Keratinocyte (primary cell): Measurements from ENCODE around the gene LSM12. TPM values are rescaled to one million over a fixed set of nuclear protein-coding genes. Genes with fewer than 3 reads are reported as not detected.

Experiments used
- DNase-seq: peaks from one replicate; pipeline ENCODE4 v3.0.0-alpha.2; 2011; ENCODE audit warnings: low read depth, missing footprints, low spot score
- FAIRE-seq: peaks from 2 replicates; lab custom pipeline; 2011; peaks lifted over from hg19 to GRCh38; lab: Jason Lieb, UNC
- H2AFZ ChIP-seq: 2 replicates; pipeline ENCODE4 v1.6.0; 2012; ENCODE audit warnings: low read length, control low read depth, inconsistent platforms; ENCODE audit not compliant: control insufficient read depth
- H3K27ac ChIP-seq: 2 replicates; pipeline ENCODE4 v1.5.1; 2011; ENCODE audit warnings: low read length; ENCODE audit not compliant: control insufficient read depth, insufficient read depth
- H3K27me3 ChIP-seq: 3 replicates; pipeline ENCODE4 v1.6.0; 2011; ENCODE audit warnings: low read length; ENCODE audit not compliant: control insufficient read depth, insufficient read depth; ENCODE audit errors: extremely low read depth
- H3K36me3 ChIP-seq, 2 experiments: 2 replicates in 1 of 2; 3 replicates in 1 of 2; pipeline ENCODE4 v1.5.1; 2011; ENCODE audit warnings: low read length in 2 of 2, mild to moderate bottlenecking in 1 of 2; ENCODE audit not compliant: control insufficient read depth in 2 of 2, insufficient read depth in 2 of 2; ENCODE audit errors: extremely low read depth in 1 of 2
- H3K4me1 ChIP-seq: 3 replicates; pipeline ENCODE4 v1.5.1; 2011; ENCODE audit warnings: low read length; ENCODE audit not compliant: control insufficient read depth, insufficient read depth; ENCODE audit errors: extremely low read depth
- H3K4me2 ChIP-seq: 3 replicates; pipeline ENCODE4 v1.6.0; 2011; ENCODE audit warnings: low read depth, low read length; ENCODE audit not compliant: control insufficient read depth, insufficient read depth; ENCODE audit errors: extremely low read depth
- H3K4me3 ChIP-seq, 3 experiments: fragments of 200-600 bp in 1 of 3; sonication (generic) in 1 of 3; 2 replicates in 2 of 3; 3 replicates in 1 of 3; pipeline ENCODE4 v1.5.1; 2011 to 2016; ENCODE audit warnings: low read length in 3 of 3, mild to moderate bottlenecking in 3 of 3, control low read depth in 2 of 3, inconsistent platforms in 1 of 3, low read depth in 1 of 3, mixed read lengths in 1 of 3, mixed run types in 1 of 3, moderate library complexity in 1 of 3; ENCODE audit not compliant: control insufficient read depth in 2 of 3, insufficient read depth in 2 of 3; ENCODE audit errors: extremely low read depth in 1 of 3
- H3K79me2 ChIP-seq: 2 replicates; pipeline ENCODE4 v1.6.0; 2012; ENCODE audit warnings: low read length; ENCODE audit not compliant: control insufficient read depth, insufficient read depth
- H3K9ac ChIP-seq: 3 replicates; pipeline ENCODE4 v1.6.0; 2011; ENCODE audit warnings: low read length; ENCODE audit not compliant: control insufficient read depth, insufficient read depth; ENCODE audit errors: extremely low read depth
- H3K9me1 ChIP-seq: 3 replicates; pipeline ENCODE4 v1.6.0; 2011; ENCODE audit warnings: low read length; ENCODE audit not compliant: control insufficient read depth, insufficient read depth; ENCODE audit errors: extremely low read depth
- H3K9me3 ChIP-seq: 2 replicates; pipeline ENCODE4 v1.5.1; 2012; ENCODE audit warnings: low read depth, low read length; ENCODE audit not compliant: control insufficient read depth
- H4K20me1 ChIP-seq: 3 replicates; pipeline ENCODE4 v1.6.0; 2011; ENCODE audit warnings: low read length; ENCODE audit not compliant: control insufficient read depth, insufficient read depth; ENCODE audit errors: extremely low read depth
- EZH2 ChIP-seq: IDR thresholded peaks from one replicate; pipeline ENCODE4 v1.6.1; 2012; ENCODE audit warnings: inconsistent platforms, mild to moderate bottlenecking, low read length, moderate library complexity
- dilution Hi-C: fragments of 300-500 bp; cut with MboI; formaldehyde crosslinking; loops from one replicate; pipeline ENCODE4 v1.7.0; 2020; ENCODE audit warnings: low sequenced_read_pairs; ENCODE audit not compliant: extremely low pct_ligation_motif_present
- polyA plus RNA-seq, 5 experiments: library from polyadenylated mRNA; depleted of rRNA in 3 of 5; stranded (reverse) in 3 of 5; stranded (forward) in 1 of 5; unstranded in 1 of 5; fragments of >200 nt; gene quantifications; 1 replicate in 1 of 5; 2 replicates in 3 of 5; 3 replicates in 1 of 5; pipeline versions ENCODE4 v1.2.1 to v1.2.3, GENCODE V29; 2011 to 2012; ENCODE audit warnings: missing spikeins in 2 of 5, low read depth in 1 of 5, low replicate concordance in 1 of 5
- TF ChIP-seq, protein P1 (sequence below), 3 experiments: IDR thresholded peaks in 1 of 3; conservative IDR thresholded peaks in 1 of 3; optimal IDR thresholded peaks in 1 of 3; 2 replicates in 2 of 3; 3 replicates in 1 of 3; pipeline versions ENCODE3 to v1.5.1; 2011; ENCODE audit warnings: low read length in 3 of 3, mild to moderate bottlenecking in 3 of 3, moderate library complexity in 2 of 3, control low read depth in 1 of 3, inconsistent platforms in 1 of 3; ENCODE audit not compliant: insufficient read depth in 2 of 3; ENCODE audit errors: extremely low read depth in 1 of 3

Gene LSM12
- polyA plus RNA-seq, 1 donor (not counting 4 experiments of a cell fraction or from before 2014, with no cell fraction given): 49.5 TPM

DNA sequence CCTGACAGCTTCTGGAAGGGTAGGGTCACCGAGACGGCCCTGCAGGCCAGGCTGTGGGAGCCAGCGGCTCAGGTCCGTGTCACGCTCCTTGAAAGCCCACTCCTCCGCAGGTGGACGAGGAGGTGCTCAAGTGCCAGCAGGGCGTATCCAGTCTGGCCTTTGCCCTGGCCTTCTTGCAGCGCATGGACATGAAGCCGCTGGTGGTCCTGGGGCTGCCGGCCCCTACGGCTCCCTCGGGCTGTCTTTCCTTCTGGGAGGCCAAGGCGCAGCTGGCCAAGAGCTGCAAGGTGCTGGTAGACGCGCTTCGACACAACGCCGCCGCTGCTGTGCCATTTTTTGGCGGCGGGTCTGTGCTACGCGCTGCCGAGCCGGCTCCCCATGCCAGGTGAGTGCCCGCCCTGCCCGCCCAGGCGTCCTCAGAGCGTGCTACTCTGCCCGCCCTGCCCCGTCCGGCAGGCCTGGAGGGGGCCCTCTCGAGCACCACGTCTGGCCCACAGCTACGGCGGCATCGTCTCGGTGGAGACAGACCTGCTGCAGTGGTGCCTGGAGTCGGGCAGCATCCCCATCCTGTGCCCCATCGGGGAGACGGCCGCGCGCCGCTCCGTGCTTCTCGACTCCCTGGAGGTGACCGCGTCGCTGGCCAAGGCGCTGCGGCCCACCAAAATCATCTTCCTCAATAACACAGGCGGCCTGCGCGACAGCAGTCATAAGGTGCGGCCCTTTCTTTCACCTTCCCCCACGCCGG, 60.8 kb downstream of the LSM12 start:
- Histone ChIP-seq H3K4me1 (peaks cover 35% of the 10 kb centered on the region), H3K9me1 (no peaks in the 10 kb centered on the region), H2AFZ (peak overlapping the region; percentile 70), H3K4me3 (peak overlapping the region; percentile 53 to 63 (median 60)), H3K4me2 (peak overlapping the region; percentile 94), H3K27ac (peak overlapping the region; percentile 67), H3K9me3 (no peaks in the 10 kb centered on the region), H3K27me3 (no peaks in the 10 kb centered on the region), H3K79me2 (no peaks in the 10 kb centered on the region), H3K36me3 (peaks cover 0 to 4% of the 10 kb centered on the region in 2 experiments), H3K9ac (peak overlapping the region; percentile 74), H4K20me1 (no peaks in the 10 kb centered on the region)
- TF ChIP-seq, protein P1, sequence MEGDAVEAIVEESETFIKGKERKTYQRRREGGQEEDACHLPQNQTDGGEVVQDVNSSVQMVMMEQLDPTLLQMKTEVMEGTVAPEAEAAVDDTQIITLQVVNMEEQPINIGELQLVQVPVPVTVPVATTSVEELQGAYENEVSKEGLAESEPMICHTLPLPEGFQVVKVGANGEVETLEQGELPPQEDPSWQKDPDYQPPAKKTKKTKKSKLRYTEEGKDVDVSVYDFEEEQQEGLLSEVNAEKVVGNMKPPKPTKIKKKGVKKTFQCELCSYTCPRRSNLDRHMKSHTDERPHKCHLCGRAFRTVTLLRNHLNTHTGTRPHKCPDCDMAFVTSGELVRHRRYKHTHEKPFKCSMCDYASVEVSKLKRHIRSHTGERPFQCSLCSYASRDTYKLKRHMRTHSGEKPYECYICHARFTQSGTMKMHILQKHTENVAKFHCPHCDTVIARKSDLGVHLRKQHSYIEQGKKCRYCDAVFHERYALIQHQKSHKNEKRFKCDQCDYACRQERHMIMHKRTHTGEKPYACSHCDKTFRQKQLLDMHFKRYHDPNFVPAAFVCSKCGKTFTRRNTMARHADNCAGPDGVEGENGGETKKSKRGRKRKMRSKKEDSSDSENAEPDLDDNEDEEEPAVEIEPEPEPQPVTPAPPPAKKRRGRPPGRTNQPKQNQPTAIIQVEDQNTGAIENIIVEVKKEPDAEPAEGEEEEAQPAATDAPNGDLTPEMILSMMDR (optimal IDR thresholded peaks at IDR 0.05 in 1 of 3, IDR thresholded peaks at IDR 0.05 in 1 of 3, conservative IDR thresholded peaks at IDR 0.05 in 1 of 3; ENCODE audit: extremely low read depth in 1 of 3, insufficient read depth in 2 of 3, low read length in 3 of 3): peak in 2 of 3 experiments; percentile 18 to 62
- no peak for TF ChIP-seq EZH2
- DNase-seq: no peak
- dilution Hi-C loops: no loop called here
- no peak for FAIRE-seq

DNA sequence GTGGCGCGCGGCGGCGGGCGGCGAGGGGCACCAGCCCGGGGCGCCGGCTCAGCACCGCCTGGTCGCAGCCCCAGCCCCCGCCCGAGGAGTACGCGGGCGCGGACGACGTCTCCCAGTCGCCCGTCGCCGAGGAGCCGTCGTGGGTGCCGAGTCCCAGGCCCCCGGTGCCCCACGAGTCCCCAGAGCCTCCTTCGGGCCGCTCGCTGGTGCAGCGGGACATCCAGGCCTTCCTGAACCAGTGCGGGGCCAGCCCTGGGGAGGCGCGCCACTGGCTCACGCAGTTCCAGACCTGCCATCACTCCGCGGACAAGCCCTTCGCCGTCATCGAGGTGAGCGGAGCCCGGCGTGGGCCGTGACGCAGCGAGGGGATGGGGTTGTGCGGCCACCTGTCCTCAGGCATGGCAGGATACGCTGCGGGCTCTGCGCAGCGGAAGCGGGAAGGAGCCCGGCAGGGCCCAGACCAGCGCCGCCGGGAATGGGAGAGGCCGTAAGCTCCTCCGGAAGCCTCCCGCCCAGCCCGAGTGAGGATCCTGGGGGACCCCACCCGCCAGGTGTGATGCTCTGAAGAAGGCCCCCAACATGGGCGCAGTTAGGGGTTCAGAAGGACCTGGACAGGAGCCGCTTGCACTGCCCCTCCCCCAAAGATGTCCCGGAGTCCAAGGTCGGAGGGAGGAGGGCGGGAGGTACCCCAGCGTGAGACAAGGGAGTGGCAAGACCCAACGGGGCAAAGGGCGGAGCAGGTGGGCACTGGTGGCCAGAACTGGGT, 61.5 kb downstream of the LSM12 start:
- H3K79me2 ChIP-seq: no peaks in the 10 kb centered on the region
- peaks cover 0 to 2% of the 10 kb centered on the region in 2 experiments for H3K36me3 ChIP-seq
- H3K9ac ChIP-seq: peak overlapping the region; percentile 74
- TF ChIP-seq EZH2: no peak
- TF ChIP-seq, protein P1 (optimal IDR thresholded peaks at IDR 0.05 in 1 of 3, IDR thresholded peaks at IDR 0.05 in 1 of 3, conservative IDR thresholded peaks at IDR 0.05 in 1 of 3; ENCODE audit: extremely low read depth in 1 of 3, insufficient read depth in 2 of 3, low read length in 3 of 3): no peak
- no peaks in the 10 kb centered on the region for H4K20me1 ChIP-seq
- H2AFZ ChIP-seq: peak overlapping the region; percentile 56
- peak overlapping the region; percentile 94 for H3K4me2 ChIP-seq
- no peaks in the 10 kb centered on the region for H3K9me1 ChIP-seq
- FAIRE-seq (no peak), DNase-seq (no peak)
- H3K27ac ChIP-seq: peak overlapping the region; percentile 18
- peaks cover 35% of the 10 kb centered on the region for H3K4me1 ChIP-seq
- no peaks in the 10 kb centered on the region for H3K9me3 ChIP-seq
- dilution Hi-C loops: no loop called here
- H3K4me3 ChIP-seq: peak overlapping the region; percentile 32 to 63 (median 53)
- H3K27me3 ChIP-seq: no peaks in the 10 kb centered on the region
